Activated CD4-positive, alpha-beta memory T cell treated with anti-CD3 and anti-CD28 coated beads for 36 hours (primary cell): Measurements from ENCODE around the gene PI4K2A. TPM values are rescaled to one million over a fixed set of nuclear protein-coding genes. Genes with fewer than 3 reads are reported as not detected.
"Not testable (repeated sequence)": the region's sequence is repeated elsewhere in the genome, so short reads cannot be mapped to it uniquely, and the experiment has no call there.

ENCODE experiments used
- CTCF ChIA-PET: fragments of 350-600 bp; sonication (Branson Sonifier 250); formaldehyde crosslinking; loops from one replicate; lab custom pipeline; 2021; ENCODE audit warnings: antibody characterized with exemption, inconsistent platforms; lab: Charles Lee
- POLR2A ChIA-PET: fragments of 350-600 bp; sonication (Branson Sonifier 250); formaldehyde crosslinking; loops from one replicate; lab custom pipeline; 2021; ENCODE audit warnings: antibody characterized with exemption; lab: Charles Lee
- DNase-seq: peaks from one replicate; pipeline ENCODE4 v3.0.0-alpha.2; 2020
- H3K27ac Mint-ChIP-seq: one replicate; pipeline ENCODE4 v1.8.0; 2021; ENCODE audit warnings: mixed read lengths
- H3K27me3 Mint-ChIP-seq: one replicate; pipeline ENCODE4 v1.8.0; 2021; ENCODE audit warnings: mixed read lengths
- H3K36me3 Mint-ChIP-seq: one replicate; pipeline ENCODE4 v1.8.0; 2021; ENCODE audit warnings: mixed read lengths
- H3K4me1 Mint-ChIP-seq: one replicate; pipeline ENCODE4 v1.8.0; 2021; ENCODE audit warnings: low read depth, mixed read lengths
- H3K4me3 Mint-ChIP-seq: one replicate; pipeline ENCODE4 v1.8.0; 2021; ENCODE audit warnings: mild to moderate bottlenecking, mixed read lengths
- H3K9me3 Mint-ChIP-seq: one replicate; pipeline ENCODE4 v1.8.0; 2021; ENCODE audit warnings: mixed read lengths
- intact Hi-C: fragments of 100-400 bp; cut with micrococcal nuclease; formaldehyde crosslinking; loops from one replicate; pipeline ENCODE4 v1.15.1; 2023
- total RNA-seq, 2 experiments: library from RNA; stranded (reverse); gene quantifications; one replicate each; pipeline ENCODE4 v1.2.3, GENCODE V29; 2021

PI4K2A gene
- total RNA-seq, 2 experiments from 2014 or later, result 13.1 to 13.2 TPM

DNA sequence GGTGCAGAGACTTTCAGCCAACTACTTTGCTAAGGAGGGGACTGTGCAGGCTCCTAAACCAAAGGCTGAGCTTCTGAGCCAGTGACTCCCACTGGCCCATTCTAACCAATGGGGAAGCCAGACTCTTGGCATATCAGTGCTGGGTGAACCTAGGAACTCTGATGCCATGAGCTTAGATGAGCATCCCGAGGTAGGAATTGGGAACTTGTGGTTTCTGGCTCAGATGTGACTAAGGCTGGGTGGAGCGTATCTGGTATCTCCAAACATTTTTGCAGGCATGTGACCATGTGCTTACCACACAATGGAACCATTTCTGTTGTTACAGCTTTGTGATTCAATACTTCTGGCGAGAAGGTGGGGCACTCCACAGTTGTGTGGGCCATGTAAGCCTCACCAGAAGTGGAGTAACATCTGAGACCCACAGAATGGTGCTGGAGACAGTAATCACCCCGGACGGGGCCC, 49.1 kb downstream of the PI4K2A start:
- POLR2A ChIA-PET, result no interaction called here
- intact Hi-C loops, result loop anchor here (5.0 kb wide), 1 partner anchor 163 kb away; no protein-coding TSS in a partner anchor

GRCh38 chr10:97690133-97690532, 49.7 kb downstream of the PI4K2A start:
- no peaks in the 10 kb centered on the region for H3K27me3 Mint-ChIP-seq
- H3K36me3 Mint-ChIP-seq, result no peaks in the 10 kb centered on the region
- ChIA-PET POLR2A (no interaction called here), CTCF (interaction anchor here (4.5 kb wide), 1 partner anchor 12 kb away, joined by 47 read pairs; no protein-coding TSS in a partner anchor)
- H3K4me3 Mint-ChIP-seq, result no peak overlapping the region
- no peaks in the 10 kb centered on the region for H3K9me3 Mint-ChIP-seq
- H3K27ac Mint-ChIP-seq, result no peak overlapping the region
- intact Hi-C loops, result no loop called here
- DNase-seq, result no peak
- peaks cover 12% of the 10 kb centered on the region for H3K4me1 Mint-ChIP-seq

More for the DNA sequence above, 49.1 kb downstream of the PI4K2A start:
- no peak overlapping the region for H3K4me3 Mint-ChIP-seq
- H3K36me3 Mint-ChIP-seq, result no peaks in the 10 kb centered on the region
- H3K27me3 Mint-ChIP-seq, result no peaks in the 10 kb centered on the region
- H3K4me1 Mint-ChIP-seq, result peaks cover 14% of the 10 kb centered on the region
- no peak for DNase-seq
- CTCF ChIA-PET, result interaction anchor here (0.5 to 4.5 kb wide), 4 partner anchors 13 to 163 kb away, joined by 3 to 51 read pairs (median 25); no protein-coding TSS in a partner anchor
- H3K9me3 Mint-ChIP-seq, result no peaks in the 10 kb centered on the region
- no peak overlapping the region for H3K27ac Mint-ChIP-seq

GRCh38 chr10:97698072-97698655, 57.7 kb downstream of the PI4K2A start:
- H3K27ac Mint-ChIP-seq, DNase-seq, H3K4me1 Mint-ChIP-seq, H3K36me3 Mint-ChIP-seq, intact Hi-C loops, H3K9me3 Mint-ChIP-seq, H3K27me3 Mint-ChIP-seq, H3K4me3 Mint-ChIP-seq, POLR2A ChIA-PET: not testable (repeated sequence)
- CTCF ChIA-PET, result interaction anchor here (0.8 to 3.2 kb wide), 4 partner anchors 11 to 34 kb away, joined by 3 to 13 read pairs (median 7); partner anchors contain the start of gene AVPI1

GRCh38 chr10:97701438-97702069, 61.1 kb downstream of the PI4K2A start:
- no peaks in the 10 kb centered on the region for H3K9me3 Mint-ChIP-seq
- H3K27ac Mint-ChIP-seq, result no peak overlapping the region
- peak; percentile 62 for DNase-seq
- intact Hi-C loops, result loop anchor here (1.0 kb wide), 2 partner anchors 25 to 30 kb away; no protein-coding TSS in a partner anchor
- no peak overlapping the region for H3K4me3 Mint-ChIP-seq
- H3K4me1 Mint-ChIP-seq, result no peaks in the 10 kb centered on the region
- H3K27me3 Mint-ChIP-seq, result peaks cover 4% of the 10 kb centered on the region
- H3K36me3 Mint-ChIP-seq, result no peaks in the 10 kb centered on the region
- CTCF ChIA-PET, result interaction anchor here (0.5 to 20.3 kb wide), 36 partner anchors 8 to 539 kb away, joined by 3 to 588 read pairs (median 4); partner anchors contain the start of genes ANKRD2, AVPI1, MARVELD1 and PI4K2A
- POLR2A ChIA-PET, result interaction anchor here (0.7 to 1.0 kb wide), 3 partner anchors 22 to 499 kb away, joined by 3 to 4 read pairs (median 3); partner anchors contain the start of gene ZFYVE27

DNA sequence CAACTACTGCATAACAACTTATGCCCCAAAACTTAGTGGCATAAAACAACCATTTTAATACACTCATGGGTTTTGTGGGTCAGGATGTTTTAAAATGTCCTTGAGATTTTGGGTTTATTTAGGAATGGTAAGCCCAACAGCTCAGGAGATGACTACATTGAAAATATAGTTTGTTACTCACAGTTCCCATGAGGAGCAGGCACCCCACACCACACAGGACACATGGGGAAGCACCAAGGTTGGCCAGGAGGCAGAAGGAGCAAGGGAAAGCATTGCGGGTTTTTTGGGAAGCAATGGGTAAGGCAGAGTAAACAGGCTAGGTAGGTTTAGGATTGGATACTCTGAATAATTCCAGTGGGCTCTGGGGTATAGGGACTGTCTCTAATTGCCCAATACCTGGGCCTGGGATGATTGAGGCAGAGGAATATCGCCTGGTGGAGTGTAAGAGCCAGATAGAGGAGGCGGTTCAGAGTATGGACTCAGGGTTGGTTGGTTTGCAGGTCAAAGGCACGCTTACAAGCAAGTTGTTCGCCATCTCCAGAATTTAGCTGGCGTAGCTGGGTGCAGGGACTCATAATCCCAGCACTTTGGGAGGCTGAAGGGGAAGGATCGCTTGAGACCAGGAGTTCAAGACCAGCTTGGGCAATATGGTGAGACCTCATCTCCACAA, 63.1 kb downstream of the PI4K2A start:
- peaks cover 9% of the 10 kb centered on the region for H3K27me3 Mint-ChIP-seq
- POLR2A ChIA-PET, result no interaction called here

DNA sequence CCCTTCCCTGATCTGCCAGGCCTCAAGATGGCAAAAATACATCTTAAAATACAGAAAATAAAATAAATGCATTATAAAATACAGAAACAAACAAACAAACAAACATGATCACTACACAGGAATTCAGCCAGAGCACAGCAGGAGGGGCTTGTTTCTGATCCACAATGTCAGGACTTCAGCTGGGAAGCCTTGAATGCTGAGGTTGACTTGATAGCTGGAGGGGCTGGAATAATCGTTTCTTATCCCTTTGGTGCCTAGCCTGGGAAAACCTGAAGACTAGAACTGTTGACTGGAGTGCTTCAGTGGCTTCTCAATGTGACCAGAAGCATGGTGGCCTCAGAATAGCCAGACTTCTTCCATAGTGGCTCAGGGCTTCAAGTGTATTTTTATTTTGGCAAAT, 63.9 kb downstream of the PI4K2A start:
- Mint-ChIP-seq H3K27ac (no peak overlapping the region), H3K36me3 (no peaks in the 10 kb centered on the region), H3K4me1 (no peaks in the 10 kb centered on the region), H3K9me3 (no peaks in the 10 kb centered on the region), H3K27me3 (peaks cover 13% of the 10 kb centered on the region), H3K4me3 (no peak overlapping the region)
- intact Hi-C loops, result no loop called here
- ChIA-PET CTCF (interaction anchor here (0.6 to 20.3 kb wide), 3 partner anchors 9 to 28 kb away, joined by 4 to 588 read pairs (median 7); partner anchors contain the start of genes MARVELD1 and ZFYVE27), POLR2A (no interaction called here)
- no peak for DNase-seq

More for the DNA sequence above, 63.1 kb downstream of the PI4K2A start:
- no peak overlapping the region for H3K27ac Mint-ChIP-seq
- H3K4me3 Mint-ChIP-seq, result no peak overlapping the region
- CTCF ChIA-PET, result interaction anchor here (1.7 to 20.3 kb wide), 3 partner anchors 10 to 25 kb away, joined by 7 to 588 read pairs (median 47); partner anchors contain the start of genes AVPI1, MARVELD1 and ZFYVE27
- no peaks in the 10 kb centered on the region for H3K4me1 Mint-ChIP-seq
- no peaks in the 10 kb centered on the region for H3K36me3 Mint-ChIP-seq
- intact Hi-C loops, result no loop called here
- H3K9me3 Mint-ChIP-seq, result no peaks in the 10 kb centered on the region
- no peak for DNase-seq

GRCh38 chr10:97705006-97705670, 64.7 kb downstream of the PI4K2A start:
- Mint-ChIP-seq H3K27me3 (peaks cover 15% of the 10 kb centered on the region), H3K9me3 (no peaks in the 10 kb centered on the region), H3K4me3 (no peak overlapping the region), H3K4me1 (no peaks in the 10 kb centered on the region), H3K36me3 (no peaks in the 10 kb centered on the region), H3K27ac (no peak overlapping the region)
- no peak for DNase-seq
- ChIA-PET CTCF (interaction anchor here (1.7 to 20.3 kb wide), 2 partner anchors 9 to 24 kb away, joined by 7 to 588 read pairs; partner anchors contain the start of genes MARVELD1 and ZFYVE27), POLR2A (no interaction called here)
- intact Hi-C loops, result no loop called here

DNA sequence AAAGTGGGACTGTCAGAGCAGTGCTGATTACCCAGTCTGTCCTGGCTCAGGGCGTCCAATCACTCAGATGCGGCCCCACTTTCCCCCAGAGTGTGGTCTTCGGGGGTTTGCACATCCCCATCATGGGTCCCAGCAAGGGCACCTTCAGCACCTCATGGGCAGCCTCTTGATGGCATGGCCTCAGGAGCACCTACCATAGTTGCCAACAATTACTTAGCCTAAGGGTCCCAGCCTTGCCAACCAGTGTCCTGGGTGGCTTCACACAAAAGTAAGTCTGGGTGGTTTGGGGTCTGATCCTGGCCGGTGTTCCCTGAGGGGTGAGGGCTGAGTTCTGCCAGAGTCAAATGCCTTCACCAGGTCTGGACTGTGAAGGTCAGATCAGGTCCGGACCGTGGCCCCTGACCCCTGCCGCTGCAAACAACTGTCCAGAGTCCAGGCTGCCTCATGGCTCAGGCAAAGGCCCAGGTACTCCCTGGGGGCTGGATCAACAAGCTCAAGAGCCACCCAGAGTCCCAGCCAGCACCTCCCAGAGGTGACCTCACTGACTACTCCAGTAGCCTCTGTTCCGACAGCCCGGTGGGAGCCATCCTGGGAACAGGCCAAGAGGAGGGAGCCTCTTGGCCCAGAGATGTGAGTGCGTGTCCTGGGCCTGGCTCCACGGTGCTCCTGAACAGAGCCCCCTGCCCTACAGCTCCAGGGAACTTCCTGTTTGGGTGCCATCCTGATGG, 66.8 kb downstream of the PI4K2A start:
- CTCF ChIA-PET, result interaction anchor here (1.6 to 20.3 kb wide), 2 partner anchors 21 to 22 kb away, joined by 5 to 588 read pairs; partner anchors contain the start of genes AVPI1 and ZFYVE27
- H3K9me3 Mint-ChIP-seq, result no peaks in the 10 kb centered on the region
- no peaks in the 10 kb centered on the region for H3K4me1 Mint-ChIP-seq
- intact Hi-C loops, result no loop called here
- H3K4me3 Mint-ChIP-seq, result no peak overlapping the region
- H3K27me3 Mint-ChIP-seq, result peaks cover 13% of the 10 kb centered on the region
- POLR2A ChIA-PET, result no interaction called here
- H3K36me3 Mint-ChIP-seq, result no peaks in the 10 kb centered on the region
- DNase-seq, result no peak
- no peak overlapping the region for H3K27ac Mint-ChIP-seq

GRCh38 chr10:97708167-97708566, 67.7 kb downstream of the PI4K2A start:
- H3K4me3 Mint-ChIP-seq, result no peak overlapping the region
- no peak overlapping the region for H3K27ac Mint-ChIP-seq
- peaks cover 5% of the 10 kb centered on the region for H3K4me1 Mint-ChIP-seq
- POLR2A ChIA-PET, result no interaction called here
- DNase-seq, result no peak
- H3K9me3 Mint-ChIP-seq, result no peaks in the 10 kb centered on the region
- no peaks in the 10 kb centered on the region for H3K36me3 Mint-ChIP-seq
- peaks cover 12% of the 10 kb centered on the region for H3K27me3 Mint-ChIP-seq
- CTCF ChIA-PET, result interaction anchor here (1.6 to 20.3 kb wide), 3 partner anchors 12 to 21 kb away, joined by 5 to 588 read pairs (median 7); partner anchors contain the start of genes AVPI1 and ZFYVE27
- intact Hi-C loops, result no loop called here

DNA sequence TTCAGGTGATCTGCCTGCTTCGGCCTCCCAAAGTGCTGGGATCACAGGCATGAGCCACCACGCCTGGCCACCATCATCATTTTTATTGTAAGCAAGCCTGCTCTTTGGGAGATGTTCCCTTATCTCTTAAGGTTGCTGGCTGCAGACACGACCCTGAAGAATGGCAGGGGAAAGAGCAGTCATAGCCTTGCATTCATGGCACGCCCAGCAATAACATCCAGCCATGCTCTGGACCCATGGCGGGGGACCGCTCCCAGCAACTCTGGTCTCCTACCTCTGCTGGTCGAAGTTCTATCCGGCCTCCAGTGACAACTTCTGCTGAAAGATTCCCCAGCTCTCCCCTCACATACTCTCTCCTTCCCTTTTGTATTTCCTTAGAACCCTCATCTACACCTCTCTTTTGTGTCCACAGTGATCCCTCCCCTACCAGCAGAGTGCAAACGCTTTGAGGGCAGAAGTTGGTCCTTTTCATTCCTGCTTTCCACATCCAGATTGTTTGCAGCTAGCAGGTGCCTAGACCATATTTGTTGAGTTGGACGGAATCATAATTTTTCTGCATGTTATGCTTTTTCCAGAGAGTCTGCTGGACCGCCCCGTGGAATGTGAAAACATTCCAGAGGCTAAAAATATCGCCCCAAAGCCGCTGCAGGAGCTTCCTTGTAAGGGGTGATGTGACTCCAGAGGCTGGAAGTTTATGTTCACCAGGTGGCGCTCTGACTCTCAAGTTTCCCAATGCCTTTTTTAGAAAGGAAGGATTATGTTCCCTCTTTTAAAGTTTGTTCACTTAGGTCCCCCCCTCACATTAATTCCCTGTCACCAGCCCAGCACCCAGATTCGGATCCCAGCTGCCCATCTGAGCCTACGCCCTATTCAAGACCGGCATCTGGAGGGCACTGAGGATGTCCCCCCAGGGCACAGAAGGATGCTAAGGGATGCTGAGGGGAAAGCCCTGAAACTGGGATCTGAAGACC, 68.8 kb downstream of the PI4K2A start:
- POLR2A ChIA-PET, result no interaction called here
- peak; percentile 58 for DNase-seq
- Mint-ChIP-seq H3K27ac (no peak overlapping the region), H3K27me3 (peaks cover 11% of the 10 kb centered on the region), H3K9me3 (no peaks in the 10 kb centered on the region), H3K4me3 (no peak overlapping the region), H3K4me1 (peaks cover 7% of the 10 kb centered on the region), H3K36me3 (no peaks in the 10 kb centered on the region)
- CTCF ChIA-PET, result interaction anchor here (0.5 to 20.3 kb wide), 18 partner anchors 8 to 233 kb away, joined by 3 to 588 read pairs (median 4); partner anchors contain the start of genes AVPI1 and ZFYVE27
- intact Hi-C loops, result loop anchor here (1.0 kb wide), 1 partner anchor 22 kb away; no protein-coding TSS in a partner anchor
